Stimulated activated CD4-positive, alpha-beta T cell treated with anti-CD3 and anti-CD28 coated beads, TNF-alpha, amount 100 ng/mL, for 48 hours (primary cell): ENCODE results near the gene SYNM.

Experiments
- DNase-seq, 3 donors: peaks; one replicate each; pipeline ENCODE4 v3.0.0-alpha.2; 2020; ENCODE audit warnings: low read depth in 3 of 3

SYNM gene

GRCh38 chr15:99140590-99140989 lies 35.7 kb downstream of the SYNM start:
- no peak for DNase-seq

GRCh38 chr15:99141943-99142342 lies 37.1 kb downstream of the SYNM start:
- DNase-seq = no peak

DNA sequence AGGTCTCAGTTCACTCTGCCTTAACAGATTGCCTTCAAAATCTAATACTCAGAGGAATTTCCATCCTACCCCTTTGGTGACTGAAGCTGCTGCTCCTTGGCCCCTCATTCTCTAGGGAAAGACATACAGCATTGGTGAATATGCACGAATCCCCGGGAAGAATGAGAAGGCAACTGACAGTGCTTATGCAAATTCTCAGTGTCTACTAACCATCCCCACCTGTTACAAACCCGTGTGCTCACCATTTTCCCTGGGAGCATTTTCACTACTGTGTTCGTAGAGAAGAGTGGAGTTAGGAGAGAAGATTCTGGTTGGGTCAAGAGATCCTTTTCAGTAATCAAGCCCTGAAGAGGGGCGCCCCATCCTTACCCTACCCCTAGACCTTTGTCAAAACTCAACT lies 37.7 kb downstream of the SYNM start:
- no peak for DNase-seq

DNA sequence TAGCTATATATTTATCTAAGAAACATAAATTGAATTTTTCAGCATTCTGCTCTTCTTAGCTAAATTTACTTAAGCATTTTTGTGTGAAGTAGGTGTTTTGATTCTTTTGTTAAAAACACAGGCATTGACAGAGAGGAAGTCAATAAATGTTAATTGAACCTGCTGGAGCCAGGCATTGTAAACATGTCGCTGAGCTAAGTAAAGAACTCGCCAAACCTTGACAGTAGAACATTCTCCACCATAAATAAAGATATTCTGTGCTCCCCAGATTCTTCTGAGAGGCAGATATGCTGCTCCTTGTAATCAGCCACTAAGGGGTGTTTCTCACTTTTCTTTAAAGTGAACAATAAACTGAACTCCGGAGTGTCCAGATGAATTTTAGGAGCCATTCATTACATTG lies 38.4 kb downstream of the SYNM start:
- no peak for DNase-seq

DNA sequence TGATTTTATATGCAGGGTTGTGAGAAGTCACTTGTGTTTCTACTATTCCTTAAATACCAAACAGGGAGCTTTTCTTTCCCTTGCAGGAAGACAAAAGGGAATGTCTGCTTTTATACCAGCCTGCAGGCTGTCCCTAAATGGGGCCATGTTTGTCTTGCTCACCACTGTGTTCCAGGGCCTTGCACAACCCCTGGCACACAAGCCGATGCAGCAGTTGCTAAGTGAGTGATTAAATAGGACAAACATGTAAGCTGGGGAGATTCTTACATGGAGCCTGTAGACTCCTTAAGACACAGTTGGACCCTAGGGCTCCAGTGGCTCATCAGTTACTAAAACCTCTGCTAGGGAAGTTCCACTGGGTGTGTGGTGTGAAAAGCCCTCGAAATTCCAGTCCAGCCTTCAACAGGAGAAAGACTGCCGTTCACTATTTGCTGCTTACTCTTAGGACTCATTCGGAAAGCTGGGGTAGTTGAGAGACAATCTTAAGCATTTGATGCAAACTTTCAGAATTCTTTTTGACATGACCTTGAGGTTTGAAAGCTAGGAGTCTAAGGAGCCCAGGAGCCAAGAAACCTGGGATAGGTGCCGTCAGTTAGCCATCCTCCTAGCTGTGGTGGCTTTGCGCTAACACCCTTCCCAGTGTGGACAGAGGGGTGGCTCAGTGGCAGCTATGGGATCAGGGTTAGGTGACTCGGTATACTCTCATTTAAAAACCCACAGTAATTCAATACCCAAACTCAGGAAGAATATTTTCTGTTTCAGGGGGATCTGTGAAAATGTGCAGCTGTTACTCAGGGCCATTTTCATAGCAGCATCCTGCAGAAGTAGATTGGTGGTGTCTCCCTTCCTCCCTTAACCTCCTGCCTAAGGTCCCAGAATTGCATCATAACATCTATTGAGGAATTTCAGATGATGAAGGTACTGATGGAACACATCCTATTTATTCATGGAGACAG lies 39.1 kb downstream of the SYNM start:
- no peak for DNase-seq

DNA sequence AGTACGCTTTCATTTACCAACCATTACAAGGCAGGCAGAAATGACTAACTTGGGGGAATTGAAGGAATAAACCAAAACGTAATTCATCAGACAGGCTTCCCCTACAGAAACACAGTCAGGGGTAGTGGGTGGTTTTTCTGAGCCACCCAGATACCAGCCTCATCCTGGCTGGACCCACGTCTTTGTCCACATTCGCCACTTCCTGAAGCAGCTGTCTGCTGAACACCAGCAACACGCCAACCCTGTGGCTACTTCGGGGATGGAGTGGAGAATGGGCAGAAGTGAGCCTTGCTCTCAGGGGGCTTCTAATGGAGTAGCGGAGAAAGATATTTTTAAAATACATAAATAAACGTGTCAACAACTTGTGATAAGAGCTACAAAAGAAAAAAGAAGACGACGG lies 40.1 kb downstream of the SYNM start:
- no peak for DNase-seq

GRCh38 chr15:99145778-99146177 lies 40.9 kb downstream of the SYNM start:
- DNase-seq = no peak

DNA sequence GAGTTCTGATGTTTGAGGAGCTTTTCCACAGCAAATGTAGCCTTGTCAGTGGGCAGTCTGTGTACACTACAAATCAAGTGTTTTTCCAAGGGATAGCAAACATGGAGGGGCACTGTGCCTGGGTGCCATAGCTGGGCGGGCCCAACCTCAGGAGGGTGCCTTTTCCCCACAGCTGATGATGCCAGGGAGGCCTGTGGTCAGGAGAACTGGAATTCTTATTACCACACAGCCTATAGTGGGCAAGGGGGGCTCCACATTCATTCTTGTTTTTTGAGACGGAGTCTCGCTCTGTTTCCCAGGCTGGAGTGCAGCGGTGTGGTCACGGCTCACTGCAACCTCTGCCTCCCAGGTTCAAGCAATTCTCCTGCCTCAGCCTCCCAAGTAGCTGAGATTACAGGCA lies 41.8 kb downstream of the SYNM start:
- no peak for DNase-seq

GRCh38 chr15:99148851-99149276 lies 44.0 kb downstream of the SYNM start:
- no peak for DNase-seq

- DNase-seq = no peak
These were observed 44.5 kb downstream of the SYNM start for GRCh38 chr15:99149366-99149765.

- DNase-seq = no peak
These were observed 46.3 kb downstream of the SYNM start for GRCh38 chr15:99151156-99151555.

DNA sequence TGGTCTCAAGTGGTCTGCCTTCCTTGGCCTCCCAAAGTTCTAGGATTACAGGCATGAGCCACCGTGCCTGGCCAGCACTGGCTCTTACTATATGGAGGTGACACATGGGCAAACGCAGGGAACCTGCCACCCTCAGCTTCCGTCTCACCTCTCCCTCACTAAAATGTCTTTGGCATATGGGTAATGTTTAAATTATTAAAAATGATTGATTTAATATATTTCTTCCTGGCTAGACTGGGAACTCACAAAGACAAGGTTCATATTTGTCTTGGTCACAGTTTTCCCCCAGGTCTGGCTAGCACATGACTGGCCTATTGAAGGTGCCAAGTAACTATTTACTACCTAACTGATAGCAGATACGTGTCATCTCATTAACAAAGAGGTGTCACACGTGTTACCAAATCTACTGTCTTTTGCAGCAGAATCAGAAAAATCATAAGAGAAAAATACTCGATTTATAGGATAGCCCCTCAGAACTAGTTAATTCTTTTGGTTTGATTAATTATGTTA lies 48.2 kb downstream of the SYNM start:
- no peak for DNase-seq

DNA sequence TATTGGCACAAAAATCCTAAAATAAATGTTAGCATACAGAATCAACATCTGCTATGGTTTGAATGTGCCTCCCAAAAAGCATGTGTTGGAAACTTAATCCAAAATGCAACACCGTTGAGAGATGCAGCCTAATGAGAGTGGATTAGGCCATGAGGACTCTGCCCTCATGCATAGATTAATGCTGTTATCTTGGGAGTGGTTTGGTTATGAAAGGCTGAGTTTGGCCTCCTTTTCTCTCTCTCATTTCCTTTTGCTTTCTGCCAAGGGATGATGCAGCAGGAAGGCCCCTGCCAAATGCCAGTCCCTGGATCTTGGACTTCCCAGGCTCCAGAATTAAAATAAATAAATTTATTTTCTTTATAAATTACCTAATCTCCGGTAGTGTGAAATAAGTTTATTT lies 49.4 kb downstream of the SYNM start:
- DNase-seq = no peak

DNA sequence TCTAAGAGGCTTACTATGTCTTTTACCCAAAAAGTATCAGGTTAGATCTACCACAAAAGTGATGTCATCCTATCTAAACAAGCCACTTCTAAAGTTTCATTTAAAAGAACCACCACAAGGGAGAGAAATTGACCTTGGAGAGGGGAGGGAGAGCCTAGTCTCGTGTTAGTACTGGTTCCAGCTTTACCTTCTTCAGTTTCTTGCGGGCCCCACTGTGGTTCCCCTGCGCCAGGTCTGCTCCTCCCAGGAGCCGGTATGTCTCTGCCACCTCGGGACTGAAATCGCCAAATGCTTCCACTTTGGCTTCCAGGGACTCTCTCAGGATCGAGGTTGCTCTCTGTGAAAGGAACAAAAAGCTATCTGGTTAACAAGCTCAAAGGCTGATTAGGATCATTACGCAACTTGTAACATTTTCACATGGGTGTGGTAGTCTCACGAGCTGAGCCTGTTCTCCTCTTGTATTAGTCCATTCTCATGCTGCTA lies 51.1 kb downstream of the SYNM start:
- no peak for DNase-seq

DNA sequence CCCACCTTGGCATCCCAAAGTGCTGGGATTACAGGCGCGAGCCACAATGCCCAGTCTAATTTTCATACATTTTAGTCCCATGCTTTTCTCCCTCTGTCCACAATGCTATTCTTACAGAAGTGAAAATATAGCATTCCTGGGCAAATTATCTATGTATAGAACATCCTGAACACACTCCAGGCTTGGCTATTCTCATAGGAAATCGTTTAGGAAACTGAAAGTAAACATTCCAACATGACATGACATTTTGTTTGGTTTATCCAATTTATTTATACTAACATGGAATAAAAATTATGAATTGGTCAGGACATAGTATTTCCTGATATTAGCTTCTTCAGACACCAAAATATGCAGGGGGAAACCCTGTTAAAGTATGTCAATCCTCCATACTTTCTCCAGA lies 52.6 kb downstream of the SYNM start:
- no peak for DNase-seq

DNA sequence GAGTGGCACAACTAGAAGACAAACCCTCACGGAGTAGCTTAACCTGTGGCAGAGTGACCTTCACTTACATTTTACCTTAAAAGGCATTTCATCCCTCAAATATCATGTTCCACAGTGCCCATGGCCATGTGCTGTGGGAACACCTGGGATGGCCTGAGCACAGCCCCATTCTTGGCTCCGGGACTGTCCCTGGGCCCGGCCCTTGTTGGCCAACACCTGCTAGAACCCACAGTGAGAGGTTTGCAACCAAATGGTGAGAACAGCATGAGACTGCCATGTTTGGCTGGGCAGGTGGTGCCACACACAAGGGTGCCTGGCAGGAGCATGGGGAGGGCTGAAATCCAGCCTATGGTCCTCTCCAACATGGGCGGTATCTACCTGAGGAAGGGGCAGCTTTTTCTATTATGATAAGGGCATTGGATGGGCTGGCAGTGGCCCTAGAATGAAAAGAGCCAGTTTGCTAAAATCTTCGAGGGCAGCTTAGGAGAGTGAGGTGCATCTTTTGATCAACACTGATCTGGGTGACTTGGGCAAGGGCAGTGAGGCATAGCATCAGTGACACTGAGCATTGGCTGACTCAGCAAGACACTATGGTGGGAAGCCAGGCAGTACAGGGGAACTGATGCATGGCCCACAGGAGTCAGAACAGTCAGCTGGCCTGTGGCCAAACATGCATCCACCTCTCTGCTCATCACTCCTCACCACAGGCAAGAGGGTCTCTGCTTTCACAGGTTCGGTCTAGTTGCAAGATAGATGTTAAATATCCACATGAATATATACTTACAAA lies 53.9 kb downstream of the SYNM start:
- DNase-seq = no peak

- DNase-seq = no peak
These were observed 58.6 kb downstream of the SYNM start for GRCh38 chr15:99163271-99164062.

DNA sequence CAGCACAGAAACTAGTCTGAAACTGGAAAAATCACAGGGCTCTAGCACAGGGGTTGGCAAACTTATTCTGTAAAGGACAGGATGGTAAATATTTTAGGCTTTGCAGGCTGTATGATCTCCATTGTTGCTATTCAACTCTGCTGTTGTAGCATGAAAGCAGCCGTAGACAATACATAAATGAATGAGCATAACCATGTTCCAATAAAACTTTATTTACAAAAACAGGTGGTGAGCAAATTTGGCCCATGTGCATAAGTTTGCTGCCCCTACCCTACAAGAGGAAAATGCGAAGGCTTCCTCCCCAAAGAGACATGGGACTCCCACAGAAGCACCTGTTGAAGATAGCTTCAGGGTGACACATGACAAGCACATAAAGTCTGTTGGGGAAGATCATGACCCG lies 59.2 kb downstream of the SYNM start:
- no peak for DNase-seq

- DNase-seq = no peak
These were observed 60.3 kb downstream of the SYNM start for GRCh38 chr15:99165020-99165790.

GRCh38 chr15:99165956-99166689 lies 61.2 kb downstream of the SYNM start:
- no peak for DNase-seq
